NCI-H1694 treated with DMSO at 0.1 percent for 48 hours (cell line): ENCODE data around the gene EFCAB10.
"Not testable (repeated sequence)": the region's sequence is repeated elsewhere in the genome, so short reads cannot be mapped to it uniquely, and the experiment has no call there.

Source experiments
- DNase-seq: peaks from one replicate; lab custom pipeline; 2025; lab: John Stamatoyannopoulos, UW

Gene EFCAB10

DNA sequence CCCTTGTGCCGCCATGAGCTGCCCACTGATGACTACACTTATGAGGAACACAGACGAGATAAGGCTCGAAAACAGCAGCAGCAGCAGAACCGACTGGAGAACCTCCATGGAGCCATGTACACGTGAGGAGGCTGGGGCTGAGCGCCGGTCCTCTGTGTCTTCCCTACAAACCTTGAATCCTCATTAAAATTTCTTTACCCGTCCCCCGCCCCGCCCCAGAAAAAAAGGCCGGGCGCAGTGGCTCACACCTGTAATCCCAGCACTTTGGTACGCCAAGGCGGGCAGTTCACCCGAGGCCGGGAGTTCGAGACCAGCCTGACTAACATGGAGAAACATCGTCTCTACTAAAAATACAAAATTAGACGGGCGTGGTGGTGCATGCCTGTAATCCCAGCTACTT is 50.7 kb downstream of the EFCAB10 start:
- no peak for DNase-seq

DNA sequence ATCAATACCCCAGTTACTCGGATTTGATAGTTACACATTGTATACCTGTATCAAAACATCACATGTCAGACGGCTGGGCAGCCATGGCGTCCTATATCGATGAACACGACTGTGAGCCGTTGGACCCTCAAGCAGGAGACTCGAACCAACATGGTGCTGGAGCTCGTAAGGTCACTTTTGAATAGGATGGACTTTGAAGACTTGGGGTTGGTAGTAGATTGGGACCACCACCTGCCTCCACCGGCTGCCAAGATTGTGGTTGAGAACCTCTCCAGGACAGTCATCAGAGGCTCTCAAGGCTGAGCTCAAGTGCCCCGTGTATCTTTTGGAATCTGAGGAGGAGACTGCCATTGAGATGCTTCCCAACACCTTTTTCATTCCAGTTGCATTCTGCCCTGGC is 51.2 kb downstream of the EFCAB10 start:
- DNase-seq: no peak

DNA sequence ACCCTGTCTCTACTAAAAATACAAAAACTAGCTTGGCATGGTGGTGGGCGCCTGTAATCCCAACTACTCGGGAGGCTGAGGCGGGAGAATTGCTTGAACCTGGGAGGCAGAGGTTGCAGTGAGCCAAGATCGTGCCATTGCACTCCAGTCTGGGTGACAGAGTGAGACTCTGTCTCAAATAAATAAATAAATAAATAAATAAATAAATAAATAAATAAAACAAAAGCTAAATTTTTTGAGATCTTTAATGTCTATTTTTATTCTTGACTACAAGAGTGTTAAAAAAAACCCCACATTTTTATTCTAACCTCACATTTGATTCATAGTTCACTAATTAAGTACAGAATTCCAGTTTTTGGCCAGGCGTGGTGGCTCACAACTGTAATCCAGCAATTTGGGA is 53.6 kb downstream of the EFCAB10 start:
- DNase-seq: not testable (repeated sequence)

DNA sequence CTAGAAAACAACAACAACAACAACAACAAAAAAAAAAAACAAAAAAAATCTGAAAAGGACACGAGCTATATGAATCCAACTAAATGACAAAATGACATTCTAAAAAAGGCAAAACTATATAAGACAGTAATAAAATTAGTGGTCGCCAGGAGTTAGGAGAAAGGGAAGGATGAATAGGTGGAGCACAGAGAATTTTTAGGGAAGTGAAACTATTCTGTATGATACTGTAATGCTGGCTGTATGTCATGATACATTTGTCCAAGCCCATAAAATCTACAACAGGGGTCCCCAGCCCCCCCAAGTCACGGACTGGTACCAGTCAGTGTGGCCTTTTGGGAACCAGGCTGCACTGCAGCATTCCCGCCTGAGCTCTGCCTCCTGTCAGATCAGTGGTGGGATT is 56.5 kb downstream of the EFCAB10 start:
- no peak for DNase-seq

DNA sequence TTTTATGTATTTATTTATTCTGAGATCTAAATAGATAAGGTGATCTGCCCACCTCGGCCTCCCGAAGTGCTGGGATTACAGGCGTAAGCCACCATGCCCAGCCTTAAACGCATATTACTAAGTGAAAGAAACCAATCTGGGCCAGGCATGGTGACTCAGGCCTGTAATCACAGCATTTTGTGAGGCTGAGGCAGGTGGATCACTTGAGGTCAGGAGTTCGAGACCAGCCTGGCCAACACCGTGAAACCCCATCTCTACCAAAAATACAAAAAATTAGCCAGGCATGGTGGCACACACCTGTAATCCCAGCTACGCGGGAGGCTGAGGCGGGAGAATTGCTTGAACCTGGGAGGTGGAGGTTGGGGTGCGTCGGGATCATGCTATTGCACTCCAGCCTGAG is 56.9 kb downstream of the EFCAB10 start:
- not testable (repeated sequence) for DNase-seq

DNA sequence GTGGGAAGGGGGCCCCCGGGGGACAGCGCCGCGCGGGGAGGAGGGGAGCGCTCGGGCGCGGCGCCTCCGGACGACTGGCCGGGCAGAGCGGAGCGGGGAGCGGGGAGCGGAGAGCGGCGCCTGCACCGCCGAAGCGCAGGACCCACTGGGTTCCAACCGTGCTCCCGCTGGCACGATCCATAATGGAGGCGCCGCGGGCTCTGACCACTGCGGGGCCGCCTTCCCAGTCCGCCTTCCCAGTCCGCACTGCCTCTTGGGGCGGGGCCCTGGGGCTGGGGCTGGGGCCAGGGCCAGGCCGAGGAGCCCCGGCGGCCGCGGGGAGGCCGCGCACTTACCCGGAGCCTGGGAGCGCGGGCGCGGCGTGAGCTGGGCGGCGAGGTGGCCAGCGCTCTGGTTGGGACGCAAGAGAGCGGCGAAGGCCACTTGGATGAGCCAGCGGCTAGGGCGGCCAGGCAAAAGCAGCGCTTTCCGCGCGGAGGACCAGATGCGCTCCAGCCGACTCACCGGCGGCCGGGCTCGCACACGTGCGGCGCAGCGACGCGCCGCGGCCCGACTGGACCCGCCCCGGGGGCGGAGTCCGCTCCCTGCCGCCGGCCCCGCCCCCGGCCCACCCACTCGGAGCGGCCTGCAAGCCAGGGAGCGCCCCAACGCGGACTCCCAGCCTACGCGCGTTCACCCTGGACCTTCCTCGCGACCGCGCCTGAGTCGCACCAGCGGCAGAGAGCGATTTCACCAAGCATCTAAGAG is 59.4 kb downstream of the EFCAB10 start, which contains the start of gene PUS7:
PUS7 (minus strand) TSS at position 555 of the 747 bp plus-strand sequence. CDS start 13,759 bp downstream, outside the sequence.
- peak; percentile 59 for DNase-seq

DNA sequence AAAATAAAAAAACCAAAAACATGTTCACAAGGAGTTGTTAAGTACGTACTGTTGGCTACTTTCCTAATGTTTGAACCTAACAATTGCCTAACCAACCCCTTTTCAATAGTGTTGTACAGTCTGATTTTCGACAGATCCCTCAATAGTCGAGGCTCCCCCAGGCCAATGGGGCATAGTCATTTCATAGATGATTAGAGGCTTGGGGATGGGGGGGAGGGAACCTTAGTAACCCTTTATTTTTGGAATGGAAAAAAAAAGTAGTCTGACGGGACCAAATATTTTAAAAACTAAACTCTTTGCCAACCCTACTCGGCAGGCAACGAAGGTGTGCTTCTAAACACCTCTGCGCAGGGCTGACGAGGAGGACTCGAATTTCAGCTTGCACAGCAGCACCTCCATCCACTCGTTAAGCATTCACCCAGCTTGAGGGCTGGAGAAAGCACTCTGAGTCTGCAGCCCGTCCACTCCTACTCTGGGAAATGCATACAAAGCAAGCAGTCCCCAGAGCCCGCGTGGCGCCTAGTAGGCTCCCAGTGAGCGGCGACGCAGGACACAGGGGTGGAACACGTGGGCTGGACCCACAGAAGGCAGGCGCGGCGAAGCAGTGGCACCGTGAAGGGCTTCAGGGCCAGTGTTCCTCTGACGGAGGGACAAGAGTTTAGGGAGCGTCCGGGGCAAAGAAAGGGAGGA is 60.1 kb downstream of the EFCAB10 start:
- peak; percentile 23 for DNase-seq

DNA sequence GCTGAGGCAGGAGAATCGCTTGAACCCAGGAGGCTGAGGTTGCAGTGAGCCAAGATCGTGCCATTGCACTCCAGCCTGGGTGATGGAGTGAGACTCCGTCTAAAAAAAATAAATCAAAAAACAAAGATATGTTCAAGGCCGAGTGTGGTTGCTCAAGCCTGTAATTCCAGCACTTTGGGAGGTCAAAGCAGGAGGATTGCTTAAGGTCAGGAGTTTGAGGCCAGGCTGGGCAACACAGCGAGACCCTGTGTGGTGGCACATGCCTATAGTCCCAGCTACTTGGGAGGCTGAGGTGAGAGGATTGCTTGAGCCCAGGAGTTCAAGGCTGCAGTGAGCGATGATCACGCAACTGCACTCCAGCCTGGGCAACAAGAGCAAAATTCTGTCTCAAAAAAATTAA is 60.7 kb downstream of the EFCAB10 start:
- not testable (repeated sequence) for DNase-seq

DNA sequence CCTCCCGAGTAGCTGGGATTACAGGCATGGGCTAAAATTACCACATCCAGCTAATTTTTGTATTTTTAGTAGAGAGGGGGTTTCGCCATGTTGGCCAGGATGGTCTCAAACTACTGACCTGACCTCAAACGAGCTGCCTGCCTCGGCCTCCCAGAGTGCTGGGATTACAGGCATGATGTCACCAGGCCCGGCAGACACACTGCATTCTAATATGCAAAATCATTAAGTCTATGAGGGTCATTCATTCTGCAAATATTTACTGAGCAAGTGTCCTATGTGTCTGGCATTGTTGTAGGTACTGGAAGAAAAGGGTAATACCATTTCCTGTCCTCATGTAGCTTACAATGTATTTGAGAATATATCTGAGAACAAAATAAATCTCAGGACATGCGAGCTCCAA is 61.9 kb downstream of the EFCAB10 start:
- no peak for DNase-seq

DNA sequence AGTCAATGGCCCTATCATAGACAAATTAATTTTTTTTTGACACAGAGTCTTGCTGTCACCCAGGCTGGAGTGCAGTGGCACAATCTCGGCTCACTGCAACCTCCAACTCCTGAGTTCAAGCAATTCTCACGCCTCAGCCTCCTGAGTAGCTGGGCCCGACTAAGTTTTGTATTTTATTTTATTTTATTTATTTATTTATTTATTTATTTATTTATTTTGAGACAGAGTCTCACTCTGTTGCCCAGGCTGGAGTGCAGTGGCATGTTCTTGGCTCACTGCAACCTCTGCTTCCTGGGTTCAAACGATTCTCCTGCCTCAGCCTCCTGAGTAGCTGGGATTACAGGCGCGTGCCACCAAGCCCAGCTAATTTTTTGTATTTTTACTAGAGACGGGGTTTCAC is 65.7 kb downstream of the EFCAB10 start:
- DNase-seq: not testable (repeated sequence)
